GM21390 (cell line): ENCODE results near the gene TROAP.
"Not testable (repeated sequence)": the region's sequence is repeated elsewhere in the genome, so short reads cannot be mapped to it uniquely, and the experiment has no call there.

Source experiments
- ATAC-seq: cut with Tn5 transposase; IDR thresholded peaks from one replicate; pipeline ENCODE4 v1.9.1; 2021; ENCODE audit not compliant: unreplicated experiment

The TROAP gene

GRCh38 chr12:49294086-49294803, 28.8 kb upstream of the TROAP start:
- no peak for ATAC-seq

- ATAC-seq: no peak
These were observed 28.3 kb upstream of the TROAP start for GRCh38 chr12:49294804-49295081.

GRCh38 chr12:49295082-49295936, 27.7 kb upstream of the TROAP start, which contains the start of gene PRPH:
PRPH (plus strand) TSS chr12:49295147; CDS start chr12:49295201, 54 bp downstream.
- ATAC-seq: no peak

- ATAC-seq: no peak
These were observed 26.8 kb upstream of the TROAP start for GRCh38 chr12:49296034-49296835.

- no peak for ATAC-seq
These were observed 26.0 kb upstream of the TROAP start for GRCh38 chr12:49296836-49297694.

- no peak for ATAC-seq
These were observed 25.4 kb upstream of the TROAP start for GRCh38 chr12:49297695-49298060.

GRCh38 chr12:49298160-49298559, 24.9 kb upstream of the TROAP start:
- no peak for ATAC-seq

- no peak for ATAC-seq
These were observed 21.3 kb upstream of the TROAP start for GRCh38 chr12:49301760-49302159.

- no peak for ATAC-seq
These were observed 18.9 kb upstream of the TROAP start for GRCh38 chr12:49304161-49304560.

GRCh38 chr12:49305762-49306510, 17.1 kb upstream of the TROAP start:
- no peak for ATAC-seq

- no peak for ATAC-seq
These were observed 13.7 kb upstream of the TROAP start for GRCh38 chr12:49309386-49309785.

- ATAC-seq: not testable (repeated sequence)
These were observed 12.5 kb upstream of the TROAP start for GRCh38 chr12:49310451-49311000.

GRCh38 chr12:49314811-49315210, 8.2 kb upstream of the TROAP start:
- ATAC-seq: no peak

GRCh38 chr12:49317118-49317517, 5.9 kb upstream of the TROAP start:
- ATAC-seq: not testable (repeated sequence)

- not testable (repeated sequence) for ATAC-seq
These were observed 2.5 kb upstream of the TROAP start for GRCh38 chr12:49320411-49321103.

- ATAC-seq: no peak
These were observed 718 bp upstream of the TROAP start for GRCh38 chr12:49322367-49322707.

- no peak for ATAC-seq
These were observed 556 bp downstream of the TROAP start for GRCh38 chr12:49323524-49324097.

GRCh38 chr12:49325606-49326005, 2.6 kb downstream of the TROAP start:
- no peak for ATAC-seq

GRCh38 chr12:49327368-49327767, 4.3 kb downstream of the TROAP start:
- ATAC-seq: no peak
